ENCODE measurements around the gene RAI1.

The RAI1 gene

DNA sequence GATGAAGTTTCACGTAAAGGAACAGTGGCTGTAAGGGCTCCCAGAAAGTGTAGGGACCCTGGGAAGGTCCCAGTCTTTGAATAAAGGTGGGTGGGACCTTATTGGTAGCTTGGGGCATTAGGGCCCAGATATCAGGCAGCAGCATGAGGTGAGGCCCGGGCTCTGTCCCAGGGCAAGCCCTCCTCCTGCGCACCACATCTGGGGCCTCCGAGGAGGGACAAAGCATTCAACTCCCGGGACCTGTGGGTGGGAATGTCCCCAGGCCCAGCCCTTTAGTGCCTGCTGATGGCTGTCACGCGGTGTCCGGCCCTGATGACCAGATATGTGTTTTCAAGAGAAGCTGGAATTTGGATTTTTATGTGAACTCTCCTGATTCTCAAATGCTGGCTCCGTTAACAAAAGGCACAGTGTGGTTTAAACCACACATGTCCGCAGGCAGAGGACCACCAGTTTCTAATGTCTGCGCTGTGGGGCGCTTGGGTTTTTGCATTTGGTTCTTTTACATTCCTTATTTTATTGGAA, 30.4 kb downstream of the RAI1 start:
- TF ChIP-seq, protein P1, sequence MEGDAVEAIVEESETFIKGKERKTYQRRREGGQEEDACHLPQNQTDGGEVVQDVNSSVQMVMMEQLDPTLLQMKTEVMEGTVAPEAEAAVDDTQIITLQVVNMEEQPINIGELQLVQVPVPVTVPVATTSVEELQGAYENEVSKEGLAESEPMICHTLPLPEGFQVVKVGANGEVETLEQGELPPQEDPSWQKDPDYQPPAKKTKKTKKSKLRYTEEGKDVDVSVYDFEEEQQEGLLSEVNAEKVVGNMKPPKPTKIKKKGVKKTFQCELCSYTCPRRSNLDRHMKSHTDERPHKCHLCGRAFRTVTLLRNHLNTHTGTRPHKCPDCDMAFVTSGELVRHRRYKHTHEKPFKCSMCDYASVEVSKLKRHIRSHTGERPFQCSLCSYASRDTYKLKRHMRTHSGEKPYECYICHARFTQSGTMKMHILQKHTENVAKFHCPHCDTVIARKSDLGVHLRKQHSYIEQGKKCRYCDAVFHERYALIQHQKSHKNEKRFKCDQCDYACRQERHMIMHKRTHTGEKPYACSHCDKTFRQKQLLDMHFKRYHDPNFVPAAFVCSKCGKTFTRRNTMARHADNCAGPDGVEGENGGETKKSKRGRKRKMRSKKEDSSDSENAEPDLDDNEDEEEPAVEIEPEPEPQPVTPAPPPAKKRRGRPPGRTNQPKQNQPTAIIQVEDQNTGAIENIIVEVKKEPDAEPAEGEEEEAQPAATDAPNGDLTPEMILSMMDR (IDR thresholded peaks at IDR 0.05; ENCODE audit: extremely low read depth, missing control alignments), result no peak
- DNase-seq (ENCODE audit: low spot score), result no peak

DNA sequence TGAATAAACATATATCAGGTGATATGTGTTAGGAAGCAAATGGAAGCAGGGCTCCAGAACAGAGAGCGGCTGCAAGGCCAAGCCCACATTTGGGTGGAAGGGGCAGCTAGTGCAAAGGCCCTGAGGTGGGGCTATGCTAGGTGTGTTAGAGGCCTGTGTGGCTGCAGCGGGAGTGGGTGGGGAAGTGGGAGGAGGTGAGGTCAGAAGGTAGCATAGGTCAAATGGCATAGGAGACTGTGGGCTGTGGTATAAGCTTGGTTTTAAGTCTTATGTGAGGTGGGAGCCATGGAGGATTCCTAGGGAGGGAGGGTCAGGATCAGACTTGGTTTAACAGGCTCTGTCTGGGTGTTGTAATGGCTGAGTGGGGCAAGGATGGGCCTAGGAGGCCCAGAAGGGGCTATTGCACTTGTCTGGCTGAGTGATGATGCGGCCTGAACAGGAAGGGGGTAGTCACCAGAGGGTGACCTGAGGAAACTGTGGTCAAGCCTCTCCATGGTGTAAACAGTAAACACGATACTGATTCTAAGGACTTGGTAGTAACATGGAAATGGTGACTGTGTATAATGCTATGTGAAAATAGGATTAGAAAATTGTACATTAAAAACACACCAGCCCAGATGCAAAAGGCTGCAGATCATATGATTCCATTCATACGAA, 31.1 kb downstream of the RAI1 start:
- TF ChIP-seq, protein P1 (IDR thresholded peaks at IDR 0.05; ENCODE audit: extremely low read depth, missing control alignments), result no peak
- DNase-seq (ENCODE audit: low spot score), result peak; percentile 71

DNA sequence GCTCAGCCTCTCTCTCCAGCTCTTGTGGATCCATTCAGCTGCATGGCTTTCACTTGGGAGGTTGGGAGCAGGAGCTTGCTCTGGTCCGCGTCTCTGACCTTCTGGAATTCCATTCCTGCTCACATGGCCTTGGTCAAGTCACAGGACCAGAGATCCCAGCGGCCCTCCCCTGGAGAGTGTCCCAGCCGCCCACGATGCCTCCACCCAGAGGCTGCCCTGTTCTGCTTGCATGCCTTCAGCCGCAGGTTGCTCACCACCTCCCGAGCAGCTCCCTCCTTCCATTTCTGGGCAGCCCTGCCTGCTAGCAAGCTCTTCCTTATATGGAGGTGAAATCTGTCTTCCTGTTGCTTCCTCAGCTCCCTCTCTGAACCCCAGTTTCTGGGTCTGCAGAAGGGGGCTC, 32.6 kb downstream of the RAI1 start:
- no peak for DNase-seq (ENCODE audit: low spot score)
- TF ChIP-seq, protein P1 (IDR thresholded peaks at IDR 0.05; ENCODE audit: extremely low read depth, missing control alignments), result no peak

DNA sequence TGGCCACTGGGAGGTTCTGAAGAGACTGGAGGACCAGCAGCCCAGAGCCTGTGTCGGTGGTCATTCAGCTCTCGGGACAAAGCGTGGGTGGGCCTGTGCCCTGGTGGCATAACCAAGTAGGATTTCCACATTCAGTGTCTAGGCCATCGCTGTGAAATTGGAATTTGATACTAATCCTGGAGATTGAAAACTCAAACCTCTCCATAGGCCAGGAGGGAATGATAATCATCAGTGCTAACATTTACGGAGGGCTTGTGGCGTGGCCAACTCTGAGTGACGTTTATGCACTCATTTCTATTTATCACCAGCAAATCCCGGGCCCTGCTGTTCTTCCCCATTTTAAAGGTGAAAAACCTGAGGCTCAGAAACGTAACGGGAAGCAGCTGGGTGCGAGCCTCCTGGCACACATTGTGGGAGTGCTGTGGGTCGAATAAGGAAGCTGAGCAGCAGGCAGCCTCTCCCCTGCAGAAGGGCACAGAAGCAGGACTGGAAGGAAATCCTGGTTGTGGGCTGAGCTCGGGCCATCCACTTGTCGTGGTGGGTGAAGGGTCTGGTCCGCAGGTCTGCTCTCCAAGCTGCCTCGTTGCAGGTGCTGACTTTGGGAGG, 33.1 kb downstream of the RAI1 start:
- TF ChIP-seq, protein P1 (IDR thresholded peaks at IDR 0.05; ENCODE audit: extremely low read depth, missing control alignments), result no peak
- DNase-seq (ENCODE audit: low spot score), result no peak

DNA sequence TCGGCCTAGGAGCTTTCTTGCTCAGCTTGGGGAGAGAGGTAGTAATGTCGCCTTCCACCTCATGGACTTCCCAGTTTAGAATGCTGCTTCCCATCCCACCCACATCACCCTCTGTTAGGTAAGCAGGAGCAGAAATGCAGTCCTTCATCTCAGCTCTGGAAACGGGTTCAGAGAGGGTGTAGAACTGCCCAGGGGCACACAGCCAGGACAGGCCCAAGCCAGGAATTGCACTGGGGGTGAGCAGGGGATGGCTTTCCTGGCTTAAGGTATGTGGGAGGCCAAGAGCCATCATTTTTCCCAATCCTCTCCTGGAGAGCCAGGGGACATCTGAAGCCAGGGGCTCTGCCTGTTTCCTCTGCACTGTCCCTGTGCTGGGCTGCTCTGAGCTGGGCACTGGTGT, 33.6 kb downstream of the RAI1 start:
- TF ChIP-seq, protein P1 (IDR thresholded peaks at IDR 0.05; ENCODE audit: extremely low read depth, missing control alignments), result no peak
- no peak for DNase-seq (ENCODE audit: low spot score)

DNA sequence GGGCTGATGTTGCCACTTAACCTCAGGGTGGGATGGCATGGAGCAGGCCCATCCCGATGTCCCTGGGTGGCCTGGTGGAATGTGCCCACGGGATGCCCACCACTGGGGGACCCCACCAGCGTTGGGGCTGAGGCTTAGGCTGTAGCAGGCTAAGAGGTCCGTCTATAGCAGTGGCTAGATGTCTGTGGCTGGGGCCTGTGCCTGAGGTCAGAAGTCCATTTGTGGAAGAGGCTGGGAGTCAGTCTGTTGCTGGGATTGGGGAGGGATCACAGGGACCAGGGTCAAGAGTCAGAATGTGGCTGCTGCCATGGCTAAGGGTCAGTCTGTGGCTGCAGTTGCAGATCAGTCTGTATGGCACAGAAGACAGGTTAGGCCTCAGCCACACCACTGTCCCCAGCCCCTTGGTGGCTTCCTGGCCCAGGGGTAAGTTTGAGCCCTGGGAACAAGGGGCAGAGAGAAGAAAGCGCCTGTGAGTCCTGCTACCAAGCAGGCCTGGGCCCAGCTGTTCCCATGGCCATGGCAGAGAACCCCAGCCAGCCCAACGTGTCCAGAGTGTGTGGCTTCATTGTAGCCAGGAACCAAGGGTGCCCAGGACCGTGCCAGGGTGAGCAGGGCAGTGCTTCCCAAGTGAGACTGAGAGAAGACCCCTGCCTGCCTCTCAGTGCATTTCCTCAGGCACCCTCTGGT, 35.7 kb downstream of the RAI1 start:
- no peak for DNase-seq (ENCODE audit: low spot score)
- TF ChIP-seq, protein P1 (IDR thresholded peaks at IDR 0.05; ENCODE audit: extremely low read depth, missing control alignments), result no peak

DNA sequence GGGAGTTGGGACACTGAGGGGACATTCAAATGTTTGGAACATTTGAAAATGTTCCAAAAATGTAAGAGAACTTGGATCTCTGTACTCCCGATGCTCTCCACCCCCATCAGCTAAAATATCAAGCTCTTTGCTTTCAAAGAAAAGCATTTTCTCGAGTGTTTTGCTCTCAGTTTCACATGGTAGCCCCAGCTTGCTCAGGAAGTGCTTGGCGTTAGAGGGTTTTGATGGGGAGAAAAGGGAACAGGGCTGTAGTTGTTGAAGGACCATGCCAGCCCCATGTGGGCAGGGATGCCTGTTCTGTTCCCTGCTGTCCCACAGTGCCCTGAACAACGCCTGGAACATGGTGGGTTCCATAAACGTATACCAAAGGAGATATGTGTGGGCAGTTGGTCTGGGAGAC, 37.0 kb downstream of the RAI1 start:
- no peak for DNase-seq (ENCODE audit: low spot score)
- TF ChIP-seq, protein P1 (IDR thresholded peaks at IDR 0.05; ENCODE audit: extremely low read depth, missing control alignments), result no peak

All from GM20000 (cell line).